Uterus (tissue), 2 donors: ENCODE results near the gene DST.

Source experiments
- POLR2A ChIP-seq, 2 donors: fragments of 450-650 bp; IDR thresholded peaks; one replicate each; pipeline ENCODE4 v1.6.1; 2016; ENCODE audit warnings: antibody characterized with exemption in 2 of 2, mild to moderate bottlenecking in 1 of 2, moderate library complexity in 1 of 2
- TF ChIP-seq, protein P1 (sequence below), 4 experiments: fragments of 200-600 bp in 2 of 4; fragments of 450-650 bp in 2 of 4; sonication (generic) in 2 of 4; IDR thresholded peaks; one replicate each; pipeline ENCODE4 v1.5.1; 2016 to 2019; ENCODE audit warnings: antibody characterized with exemption in 4 of 4, mild to moderate bottlenecking in 2 of 4, moderate library complexity in 1 of 4

DNA sequence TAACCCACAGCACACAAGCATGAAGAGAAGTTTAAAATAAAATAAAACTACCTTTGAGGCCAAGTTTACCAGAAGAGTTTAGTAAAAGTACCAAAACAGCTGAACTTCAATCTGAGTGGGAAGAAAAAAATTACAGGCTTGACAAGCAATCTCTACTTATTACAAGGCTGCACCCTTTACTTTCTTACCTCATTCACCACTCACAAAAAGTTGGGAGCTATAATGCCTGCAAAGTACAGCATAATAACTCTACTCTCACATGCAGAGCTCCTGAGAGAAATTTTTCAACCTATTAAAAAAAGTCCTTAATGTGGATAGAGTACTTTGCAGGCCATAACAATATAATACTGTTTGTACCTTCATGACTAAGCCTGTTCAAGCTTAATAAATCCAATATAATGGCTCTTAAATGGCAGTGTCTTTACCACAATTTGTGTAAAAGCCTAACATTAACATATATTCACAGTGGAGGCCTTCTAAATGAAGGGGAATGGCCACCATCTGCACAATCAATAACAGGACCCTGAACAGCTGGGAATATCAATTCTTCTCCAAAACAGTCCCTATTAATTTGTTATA is 103.1 kb downstream of the DST start:
- TF ChIP-seq, protein P1, sequence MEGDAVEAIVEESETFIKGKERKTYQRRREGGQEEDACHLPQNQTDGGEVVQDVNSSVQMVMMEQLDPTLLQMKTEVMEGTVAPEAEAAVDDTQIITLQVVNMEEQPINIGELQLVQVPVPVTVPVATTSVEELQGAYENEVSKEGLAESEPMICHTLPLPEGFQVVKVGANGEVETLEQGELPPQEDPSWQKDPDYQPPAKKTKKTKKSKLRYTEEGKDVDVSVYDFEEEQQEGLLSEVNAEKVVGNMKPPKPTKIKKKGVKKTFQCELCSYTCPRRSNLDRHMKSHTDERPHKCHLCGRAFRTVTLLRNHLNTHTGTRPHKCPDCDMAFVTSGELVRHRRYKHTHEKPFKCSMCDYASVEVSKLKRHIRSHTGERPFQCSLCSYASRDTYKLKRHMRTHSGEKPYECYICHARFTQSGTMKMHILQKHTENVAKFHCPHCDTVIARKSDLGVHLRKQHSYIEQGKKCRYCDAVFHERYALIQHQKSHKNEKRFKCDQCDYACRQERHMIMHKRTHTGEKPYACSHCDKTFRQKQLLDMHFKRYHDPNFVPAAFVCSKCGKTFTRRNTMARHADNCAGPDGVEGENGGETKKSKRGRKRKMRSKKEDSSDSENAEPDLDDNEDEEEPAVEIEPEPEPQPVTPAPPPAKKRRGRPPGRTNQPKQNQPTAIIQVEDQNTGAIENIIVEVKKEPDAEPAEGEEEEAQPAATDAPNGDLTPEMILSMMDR (IDR thresholded peaks at IDR 0.05), result no peak
- TF ChIP-seq POLR2A (IDR thresholded peaks at IDR 0.05), result no peak
